T-helper 9 cell (primary cell): ENCODE results near the gene TAX1BP3.
"Not testable (repeated sequence)": the region's sequence is repeated elsewhere in the genome, so short reads cannot be mapped to it uniquely, and the experiment has no call there.

Source experiments
- DNase-seq: peaks from one replicate; pipeline ENCODE4 v3.0.0-alpha.2; 2020
- total RNA-seq, 2 donors: gene quantifications; one replicate each; lab custom pipeline; 2026; lab: John Stamatoyannopoulos, UW

The TAX1BP3 gene
- total RNA-seq, result 0.98 to 1.2 reads per million in 2 donors

- peak; percentile 98 for DNase-seq
Measured at GRCh38 chr17:3668279-3669084, at the start of gene TAX1BP3, which contains the start of gene EMC6. TSS of gene TAX1BP3 (minus strand) at chr17:3668578. CDS start at chr17:3668526, 52 bp downstream. TSS of gene EMC6 (plus strand) at chr17:3668812. CDS start at chr17:3669147, 335 bp downstream.

- no peak for DNase-seq
Measured at GRCh38 chr17:3715296-3715695, 46.9 kb upstream of the TAX1BP3 start.

- no peak for DNase-seq
Measured at GRCh38 chr17:3712811-3713463, 44.6 kb upstream of the TAX1BP3 start.

- peak; percentile 37 for DNase-seq
Measured at GRCh38 chr17:3710951-3711383, 42.6 kb upstream of the TAX1BP3 start.

GRCh38 chr17:3708366-3708765, 40.0 kb upstream of the TAX1BP3 start:
- no peak for DNase-seq

GRCh38 chr17:3705718-3705984, 37.3 kb upstream of the TAX1BP3 start:
- not testable (repeated sequence) for DNase-seq

- no peak for DNase-seq
Measured at GRCh38 chr17:3704931-3705717, 36.7 kb upstream of the TAX1BP3 start.

GRCh38 chr17:3702041-3702539, 33.7 kb upstream of the TAX1BP3 start:
- not testable (repeated sequence) for DNase-seq

- no peak for DNase-seq
Measured at GRCh38 chr17:3699951-3700350, 31.6 kb upstream of the TAX1BP3 start.

GRCh38 chr17:3698139-3698538, 29.8 kb upstream of the TAX1BP3 start:
- DNase-seq, result no peak

GRCh38 chr17:3697103-3697476, 28.7 kb upstream of the TAX1BP3 start:
- DNase-seq, result no peak

- DNase-seq, result peak; percentile 9
Measured at GRCh38 chr17:3695723-3696411, 27.5 kb upstream of the TAX1BP3 start, which contains the start of gene P2RX5. TSS of gene P2RX5 (minus strand) at chr17:3696155. CDS start at chr17:3696005, 150 bp downstream.

- no peak for DNase-seq
Measured at GRCh38 chr17:3695129-3695722, 26.8 kb upstream of the TAX1BP3 start.

- DNase-seq, result no peak
Measured at GRCh38 chr17:3693829-3694231, 25.5 kb upstream of the TAX1BP3 start.

GRCh38 chr17:3693141-3693540, 24.8 kb upstream of the TAX1BP3 start:
- no peak for DNase-seq

- no peak for DNase-seq
Measured at GRCh38 chr17:3692346-3692745, 24.0 kb upstream of the TAX1BP3 start.

- no peak for DNase-seq
Measured at GRCh38 chr17:3691617-3692067, 23.3 kb upstream of the TAX1BP3 start.

- DNase-seq, result no peak
Measured at GRCh38 chr17:3690094-3690715, 21.8 kb upstream of the TAX1BP3 start.

GRCh38 chr17:3689262-3690093, 21.1 kb upstream of the TAX1BP3 start:
- no peak for DNase-seq

- DNase-seq, result no peak
Measured at GRCh38 chr17:3688852-3689261, 20.5 kb upstream of the TAX1BP3 start.
